NCI-H748 treated with DMSO at 0.1 percent for 48 hours (cell line): ENCODE results near the gene CHPF.

Experiments
- DNase-seq: peaks from one replicate; lab custom pipeline; 2025; lab: John Stamatoyannopoulos, UW

The CHPF gene, protein sequence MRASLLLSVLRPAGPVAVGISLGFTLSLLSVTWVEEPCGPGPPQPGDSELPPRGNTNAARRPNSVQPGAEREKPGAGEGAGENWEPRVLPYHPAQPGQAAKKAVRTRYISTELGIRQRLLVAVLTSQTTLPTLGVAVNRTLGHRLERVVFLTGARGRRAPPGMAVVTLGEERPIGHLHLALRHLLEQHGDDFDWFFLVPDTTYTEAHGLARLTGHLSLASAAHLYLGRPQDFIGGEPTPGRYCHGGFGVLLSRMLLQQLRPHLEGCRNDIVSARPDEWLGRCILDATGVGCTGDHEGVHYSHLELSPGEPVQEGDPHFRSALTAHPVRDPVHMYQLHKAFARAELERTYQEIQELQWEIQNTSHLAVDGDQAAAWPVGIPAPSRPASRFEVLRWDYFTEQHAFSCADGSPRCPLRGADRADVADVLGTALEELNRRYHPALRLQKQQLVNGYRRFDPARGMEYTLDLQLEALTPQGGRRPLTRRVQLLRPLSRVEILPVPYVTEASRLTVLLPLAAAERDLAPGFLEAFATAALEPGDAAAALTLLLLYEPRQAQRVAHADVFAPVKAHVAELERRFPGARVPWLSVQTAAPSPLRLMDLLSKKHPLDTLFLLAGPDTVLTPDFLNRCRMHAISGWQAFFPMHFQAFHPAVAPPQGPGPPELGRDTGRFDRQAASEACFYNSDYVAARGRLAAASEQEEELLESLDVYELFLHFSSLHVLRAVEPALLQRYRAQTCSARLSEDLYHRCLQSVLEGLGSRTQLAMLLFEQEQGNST

DNA sequence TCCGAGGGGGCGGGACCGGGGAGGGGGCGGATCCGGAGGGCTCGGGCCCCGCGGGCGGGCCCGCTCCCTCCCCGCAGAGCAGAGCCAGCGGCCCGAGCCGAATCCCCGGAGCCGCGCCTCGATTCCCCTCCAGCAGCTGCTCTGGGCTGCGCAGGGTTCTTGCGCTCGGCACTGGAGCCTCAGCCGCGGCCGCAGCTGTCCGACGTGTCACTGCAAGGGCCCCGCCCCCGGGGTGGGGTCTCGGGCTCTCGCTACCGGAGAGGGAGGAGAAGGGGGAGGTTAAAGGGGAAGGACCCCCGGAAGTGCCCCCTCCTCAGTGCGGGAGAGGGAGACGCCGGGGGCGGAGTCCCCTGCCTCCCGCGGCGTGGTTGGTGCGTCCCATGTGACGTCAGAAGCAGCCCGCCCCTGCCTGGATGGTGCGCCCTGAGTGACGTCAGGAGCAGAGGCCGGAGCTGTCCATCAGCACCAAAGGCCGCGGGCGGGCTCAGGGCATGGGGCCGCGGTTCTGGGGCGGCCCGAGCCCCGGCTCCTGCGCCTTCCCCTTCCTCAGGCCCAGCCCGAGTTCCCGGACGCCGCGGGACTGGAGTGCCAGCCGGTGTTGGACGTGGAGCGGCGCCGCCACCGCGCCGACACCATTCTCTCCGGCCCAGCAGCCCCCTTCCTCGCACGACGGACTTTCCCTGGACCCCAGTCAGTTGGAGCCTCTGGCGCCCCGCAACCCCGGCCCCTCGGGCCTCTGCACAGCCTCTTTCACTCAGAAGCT, at the start of gene CHPF, which contains the start of gene TMEM198:
TSS of gene CHPF (minus strand) at position 214 of the 763 bp plus-strand sequence. CDS start 271 bp downstream, outside the sequence.
TSS of gene TMEM198 (plus strand) at position 433 of the 763 bp plus-strand sequence. CDS start 700 bp downstream, outside the sequence.
- DNase-seq = peak; percentile 86

DNA sequence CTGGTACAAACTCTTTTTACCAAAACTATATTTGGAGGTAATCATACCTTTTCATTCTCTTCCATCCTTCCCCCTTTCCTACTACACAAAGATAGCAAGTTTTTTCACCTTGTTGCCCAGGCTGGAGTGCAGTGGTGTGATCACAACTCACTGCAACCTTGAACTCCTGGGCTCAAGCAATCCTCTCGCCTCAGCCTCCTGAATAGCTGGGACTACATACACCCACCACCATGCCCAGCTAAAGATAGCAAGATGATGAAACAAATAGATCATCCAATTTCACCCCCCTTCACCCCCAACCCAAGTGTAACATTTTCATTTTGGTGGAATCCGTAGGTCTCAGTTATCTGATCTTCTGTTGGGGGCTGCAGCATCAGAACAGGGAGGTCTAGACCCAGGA, 49.5 kb upstream of the CHPF start:
- no peak for DNase-seq

DNA sequence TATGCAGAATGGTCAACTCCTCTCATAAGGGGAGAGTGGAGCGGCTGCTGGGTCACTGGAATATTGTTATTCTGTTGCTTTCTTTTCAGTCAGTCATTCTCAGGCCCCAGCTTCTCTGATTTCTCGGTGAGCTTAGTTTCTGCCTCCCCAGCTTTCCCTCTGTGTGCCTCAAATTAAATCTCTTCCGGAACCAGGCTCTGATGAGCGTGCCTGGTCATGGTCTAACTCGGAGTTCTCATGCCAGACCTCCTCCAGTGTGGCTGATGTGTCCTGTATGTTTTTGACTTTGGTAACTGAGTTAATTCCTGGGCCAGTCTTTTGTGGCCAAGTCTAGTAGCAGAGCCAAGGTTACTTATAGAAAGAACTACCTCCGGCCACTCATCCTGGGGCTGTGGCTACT, 49.1 kb upstream of the CHPF start:
- DNase-seq = no peak

DNA sequence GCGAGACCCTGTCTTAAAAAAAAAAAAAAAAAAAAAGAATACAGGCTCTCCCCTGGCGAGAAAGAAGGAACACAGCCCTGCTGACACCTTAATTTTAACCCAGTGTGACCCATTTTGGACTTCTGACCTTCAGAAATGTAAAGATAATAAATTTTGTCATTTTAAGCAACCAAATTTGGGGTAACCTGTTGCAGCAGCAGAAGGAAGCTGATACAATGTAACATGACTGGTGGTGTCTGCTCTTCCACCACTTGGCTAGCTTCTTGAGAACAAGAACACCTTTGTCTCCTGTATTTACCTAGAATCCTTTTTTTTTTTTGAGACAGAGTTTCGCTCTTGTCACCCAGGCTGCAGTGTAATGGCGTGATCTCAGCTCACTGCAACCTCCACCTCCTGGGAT, 47.5 kb upstream of the CHPF start:
- no peak for DNase-seq

DNA sequence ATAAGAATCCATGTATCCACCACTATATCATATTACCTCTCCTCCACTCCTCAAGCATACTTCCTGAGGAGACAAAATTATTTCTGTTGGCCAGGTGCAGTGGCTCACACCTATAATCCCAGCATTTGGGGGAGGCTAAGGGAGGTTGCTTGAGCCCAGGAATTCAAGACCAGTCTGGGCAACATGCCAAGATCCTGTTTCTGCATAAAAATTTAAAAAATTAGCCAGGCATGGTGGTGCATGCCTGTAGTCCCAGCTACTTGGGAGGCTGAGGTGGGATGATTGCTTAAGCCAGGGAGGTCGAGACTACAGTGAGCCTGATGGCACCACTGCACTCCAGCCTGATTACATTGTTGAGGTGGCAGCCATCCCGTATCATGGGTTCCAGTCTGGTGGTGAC, 37.7 kb upstream of the CHPF start:
- DNase-seq = no peak

DNA sequence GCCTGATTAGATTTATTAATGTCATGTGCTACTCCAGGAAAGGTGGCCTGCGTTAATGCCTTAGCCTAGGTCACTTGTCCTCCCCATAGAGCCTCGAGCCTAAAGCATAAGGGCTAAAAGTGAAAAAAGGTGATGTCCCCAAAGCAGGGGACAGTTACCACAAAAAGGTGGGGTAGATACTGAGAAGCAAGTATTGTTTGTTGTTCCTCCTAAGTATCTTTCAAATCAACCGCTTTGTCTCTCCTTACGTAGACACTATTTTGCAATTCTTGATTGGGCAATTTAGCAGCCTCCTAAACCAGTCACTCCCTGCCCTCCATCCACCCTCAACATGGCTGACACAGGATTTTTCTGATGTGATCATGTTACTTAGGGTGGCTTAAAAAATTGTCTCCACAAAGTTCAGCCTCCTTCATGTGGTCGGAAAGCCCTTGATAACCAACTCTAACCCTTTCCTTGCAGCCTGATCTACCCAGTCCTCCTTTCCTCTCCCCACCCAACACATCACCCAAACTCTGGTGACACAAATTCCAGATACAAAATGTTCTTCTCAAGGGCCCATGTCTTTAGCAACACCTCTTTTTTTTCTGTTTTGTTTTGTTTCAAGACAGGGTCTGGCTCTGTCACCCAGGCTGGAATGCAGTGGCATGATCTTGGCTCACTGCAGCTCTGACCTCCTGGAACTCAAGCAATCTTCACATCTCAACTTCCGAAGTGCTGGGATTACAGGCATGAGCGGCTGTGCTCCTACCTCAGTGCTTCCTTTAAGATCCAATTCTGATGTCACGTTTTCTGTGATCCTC, 35.4 kb upstream of the CHPF start:
- no peak for DNase-seq

DNA sequence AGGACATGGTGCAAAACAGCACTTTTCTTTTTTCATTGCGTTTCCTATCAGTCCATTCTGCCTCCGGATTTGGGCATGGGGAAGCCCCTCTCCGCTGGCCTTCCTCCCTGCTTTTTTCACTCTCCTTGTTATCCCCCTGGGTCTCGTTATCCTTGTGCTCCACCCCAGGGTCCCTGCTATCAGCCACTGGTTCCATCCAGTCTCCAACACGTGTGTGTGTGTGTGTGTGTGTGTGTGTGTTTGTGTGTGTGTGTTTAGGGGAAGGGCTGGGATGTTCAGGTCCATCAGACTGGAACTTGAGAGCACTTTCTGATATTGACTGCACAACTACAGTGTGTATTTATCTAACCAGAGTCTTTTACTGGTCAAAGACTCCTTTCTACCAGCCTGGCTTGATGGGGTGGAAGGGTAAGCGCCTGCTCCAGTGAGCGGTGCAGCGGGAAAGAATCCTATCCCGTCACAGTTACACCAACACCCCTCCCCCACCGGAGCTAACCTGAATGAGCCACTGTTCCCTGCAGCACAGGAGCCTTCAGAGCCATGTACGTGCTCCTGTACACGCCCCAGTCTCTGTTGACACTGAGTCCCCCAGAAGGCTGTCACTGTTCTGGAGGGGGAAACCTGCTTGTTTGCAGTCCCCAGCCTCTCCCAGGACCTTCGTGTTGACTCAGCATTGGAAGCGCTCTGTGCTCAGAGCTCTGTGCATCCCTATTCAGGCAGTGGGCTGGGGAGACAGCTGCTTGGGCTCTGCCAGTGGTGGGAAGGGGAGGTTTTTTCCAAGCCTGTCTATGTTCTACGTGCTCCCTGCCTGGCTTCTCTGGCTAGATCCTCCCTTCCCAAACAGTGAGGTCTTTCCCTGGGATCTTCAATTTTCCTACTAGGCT, 33.1 kb upstream of the CHPF start:
- DNase-seq = peak; percentile 92

DNA sequence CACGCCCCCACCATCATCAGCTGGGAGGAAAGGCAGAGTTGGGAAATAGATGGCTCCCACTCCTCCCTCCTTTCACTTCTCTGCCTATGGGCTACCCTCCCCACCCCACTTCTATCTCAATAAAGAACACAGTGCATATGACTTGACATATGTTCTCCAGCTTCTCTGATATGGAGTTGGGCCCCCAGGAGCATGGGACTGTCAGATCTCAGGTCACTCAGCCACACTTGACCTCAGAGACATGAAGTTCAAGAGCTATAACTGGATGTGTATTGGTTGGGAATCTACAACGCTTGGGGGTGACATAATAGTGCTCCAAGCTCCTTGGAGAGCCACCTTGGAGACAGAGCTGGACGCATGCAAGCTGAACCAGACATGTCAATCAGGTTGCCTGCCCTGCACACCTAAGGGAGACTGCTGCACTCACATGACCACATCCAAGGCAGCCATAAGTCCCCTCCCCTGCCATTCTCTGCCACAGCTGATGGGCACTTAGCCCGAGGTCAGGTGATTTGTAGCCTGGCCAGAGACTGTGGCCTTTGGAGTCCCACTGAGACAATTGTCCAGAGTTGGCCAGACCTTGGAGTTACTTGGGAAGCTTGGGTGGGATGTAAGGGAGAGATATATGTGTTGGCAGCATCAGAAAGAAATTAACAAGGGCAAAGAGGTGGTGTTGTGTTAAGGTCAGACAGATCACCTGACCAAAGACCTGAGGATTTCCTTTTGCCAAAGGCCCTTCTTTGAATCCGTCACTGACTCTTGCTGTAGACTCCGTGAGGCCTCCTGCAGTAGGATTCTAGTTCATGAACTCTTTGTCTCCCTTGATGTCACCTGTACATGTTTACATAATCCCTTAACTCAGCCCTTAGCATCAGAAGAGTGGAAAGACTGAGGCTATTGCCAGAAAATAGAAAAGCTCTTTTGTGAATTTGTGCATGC, 32.2 kb upstream of the CHPF start:
- no peak for DNase-seq

DNA sequence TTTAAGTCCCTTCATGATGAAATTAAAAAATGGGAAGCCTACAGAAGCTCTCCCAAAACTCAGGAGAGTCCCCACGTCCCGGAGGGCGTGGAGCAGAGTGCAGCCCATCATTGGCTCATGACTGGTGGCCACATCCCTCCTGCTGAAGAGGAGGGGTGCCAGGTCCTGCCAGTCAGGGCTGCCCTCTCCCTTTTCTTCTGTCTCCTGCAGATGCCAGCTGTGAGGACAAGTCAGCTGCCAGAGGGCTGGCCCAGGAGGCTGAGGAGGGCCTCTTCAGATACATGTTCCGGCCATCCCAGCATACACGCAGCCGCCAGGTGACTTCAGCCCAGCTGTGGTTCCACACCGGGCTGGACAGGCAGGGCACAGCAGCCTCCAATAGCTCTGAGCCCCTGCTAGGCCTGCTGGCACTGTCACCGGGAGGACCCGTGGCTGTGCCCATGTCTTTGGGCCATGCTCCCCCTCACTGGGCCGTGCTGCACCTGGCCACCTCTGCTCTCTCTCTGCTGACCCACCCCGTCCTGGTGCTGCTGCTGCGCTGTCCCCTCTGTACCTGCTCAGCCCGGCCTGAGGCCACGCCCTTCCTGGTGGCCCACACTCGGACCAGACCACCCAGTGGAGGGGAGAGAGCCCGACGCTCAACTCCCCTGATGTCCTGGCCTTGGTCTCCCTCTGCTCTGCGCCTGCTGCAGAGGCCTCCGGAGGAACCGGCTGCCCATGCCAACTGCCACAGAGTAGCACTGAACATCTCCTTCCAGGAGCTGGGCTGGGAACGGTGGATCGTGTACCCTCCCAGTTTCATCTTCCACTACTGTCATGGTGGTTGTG, 31.1 kb upstream of the CHPF start:
- no peak for DNase-seq

DNA sequence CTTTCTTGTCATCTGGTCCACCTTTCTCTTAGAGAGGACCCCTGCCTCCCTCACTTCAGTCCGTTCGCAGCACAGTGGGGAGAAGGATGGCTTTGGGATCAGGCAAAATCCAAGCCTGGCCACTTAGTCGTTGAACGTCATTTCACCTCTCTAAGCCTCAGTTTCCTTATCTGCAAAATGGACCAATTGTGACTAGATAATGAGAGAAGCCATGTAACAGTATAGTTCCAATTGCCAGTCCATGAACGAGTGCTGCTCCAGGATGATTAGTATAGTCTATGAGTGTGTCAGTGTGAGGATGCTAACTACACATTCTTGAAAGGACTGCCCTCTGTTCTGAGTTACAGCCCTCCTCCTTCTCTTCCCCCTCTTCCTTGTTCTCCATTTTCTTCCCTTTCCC, 29.6 kb upstream of the CHPF start:
- peak; percentile 46 for DNase-seq

DNA sequence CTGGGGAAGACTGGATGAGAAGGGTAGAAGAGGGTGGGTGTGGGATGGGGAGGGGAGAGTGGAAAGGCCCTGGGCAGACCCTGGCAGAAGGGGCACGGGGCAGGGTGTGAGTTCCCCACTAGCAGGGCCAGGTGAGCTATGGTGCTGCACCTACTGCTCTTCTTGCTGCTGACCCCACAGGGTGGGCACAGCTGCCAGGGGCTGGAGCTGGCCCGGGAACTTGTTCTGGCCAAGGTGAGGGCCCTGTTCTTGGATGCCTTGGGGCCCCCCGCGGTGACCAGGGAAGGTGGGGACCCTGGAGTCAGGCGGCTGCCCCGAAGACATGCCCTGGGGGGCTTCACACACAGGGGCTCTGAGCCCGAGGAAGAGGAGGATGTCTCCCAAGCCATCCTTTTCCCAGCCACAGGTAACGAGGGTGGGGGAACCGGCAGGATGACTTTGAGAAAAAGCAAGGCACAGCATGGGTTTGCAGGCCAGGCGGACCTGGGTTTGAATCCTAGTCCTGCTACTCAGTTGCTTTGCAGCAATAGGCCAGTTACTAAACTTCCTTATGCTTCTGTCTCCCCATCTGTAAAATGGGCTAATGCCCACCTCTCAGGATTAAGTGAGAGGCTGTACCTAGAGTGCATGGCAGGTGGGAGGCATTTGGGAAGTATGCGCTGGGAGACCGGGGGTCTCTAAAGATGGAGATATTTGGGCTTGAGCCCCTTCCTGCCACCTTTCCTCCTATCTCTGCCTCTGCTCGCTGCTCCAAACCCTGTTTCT, 28.8 kb upstream of the CHPF start, which contains the start of gene INHA:
TSS of gene INHA (plus strand) at position 74 of the 765 bp plus-strand sequence. CDS start at position 139, 65 bp downstream.
- DNase-seq = no peak

DNA sequence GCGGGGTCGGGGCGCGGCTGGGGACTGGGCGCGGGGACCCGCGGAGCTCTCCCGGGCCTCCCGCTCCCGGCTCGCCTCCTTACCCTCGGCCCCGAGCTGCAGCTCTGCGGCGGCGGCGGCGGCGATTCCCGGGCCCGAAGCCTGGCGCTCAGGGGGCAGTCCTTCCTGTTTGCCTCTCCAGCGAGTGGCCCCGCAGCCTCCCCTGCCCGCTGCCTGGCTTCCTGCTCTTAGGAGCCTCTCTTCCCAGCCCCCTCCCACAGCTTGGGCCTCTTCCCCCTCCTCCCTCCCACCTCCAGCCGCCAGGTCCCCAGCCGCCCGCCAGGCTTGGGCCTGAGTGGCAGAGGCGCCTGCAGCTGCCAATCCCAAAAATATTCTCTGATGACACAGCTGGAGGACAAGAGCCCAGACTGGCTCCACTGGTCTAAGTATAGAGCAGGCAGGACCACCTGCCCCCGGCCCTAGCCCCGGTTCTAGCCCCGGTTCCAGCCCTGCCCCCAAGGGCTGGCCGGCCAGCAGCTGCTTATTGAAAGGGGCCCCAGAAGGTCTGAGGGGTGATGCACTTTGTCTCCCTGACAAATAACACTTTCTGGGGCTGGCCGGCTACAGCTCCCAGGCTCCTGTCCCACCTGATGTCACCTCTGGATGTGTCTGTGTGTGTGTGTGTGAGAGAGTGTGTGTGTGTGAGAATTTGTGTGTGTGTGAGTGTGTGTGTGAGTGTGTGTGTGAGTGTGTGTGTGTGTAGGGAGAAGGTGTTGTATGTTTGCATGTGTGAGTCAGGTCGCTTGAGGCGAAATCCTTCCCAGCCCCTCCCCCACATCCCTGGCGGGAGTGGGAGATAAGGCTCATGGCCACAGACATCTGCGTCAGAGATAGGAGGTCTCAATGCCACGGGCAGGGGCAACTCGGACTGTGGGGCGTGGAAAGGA, 28.0 kb upstream of the CHPF start, which contains the start of gene OBSL1:
TSS of gene OBSL1 (minus strand) at position 229 of the 926 bp plus-strand sequence. CDS start 307 bp downstream, outside the sequence.
- peak; percentile 68 for DNase-seq

DNA sequence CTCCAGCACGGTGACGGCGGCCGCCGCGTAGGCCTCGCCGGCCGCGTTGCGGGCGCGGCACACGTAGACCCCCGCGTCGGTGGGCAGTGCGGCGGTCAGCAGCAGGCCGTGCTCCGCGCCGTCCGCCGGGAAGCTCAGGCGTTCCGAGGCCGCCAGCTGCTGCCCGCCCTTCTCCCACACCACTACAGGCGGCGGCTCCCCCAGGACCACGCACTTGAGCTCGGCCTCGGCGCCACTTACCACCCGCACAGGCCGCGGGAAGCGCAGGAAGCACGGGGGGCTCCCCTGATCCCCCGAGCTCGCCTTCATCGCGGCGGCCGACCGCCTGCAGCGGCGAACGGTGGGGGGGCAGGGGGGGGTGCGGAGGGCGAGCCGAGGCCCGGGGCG, 27.3 kb upstream of the CHPF start:
- DNase-seq = no peak

DNA sequence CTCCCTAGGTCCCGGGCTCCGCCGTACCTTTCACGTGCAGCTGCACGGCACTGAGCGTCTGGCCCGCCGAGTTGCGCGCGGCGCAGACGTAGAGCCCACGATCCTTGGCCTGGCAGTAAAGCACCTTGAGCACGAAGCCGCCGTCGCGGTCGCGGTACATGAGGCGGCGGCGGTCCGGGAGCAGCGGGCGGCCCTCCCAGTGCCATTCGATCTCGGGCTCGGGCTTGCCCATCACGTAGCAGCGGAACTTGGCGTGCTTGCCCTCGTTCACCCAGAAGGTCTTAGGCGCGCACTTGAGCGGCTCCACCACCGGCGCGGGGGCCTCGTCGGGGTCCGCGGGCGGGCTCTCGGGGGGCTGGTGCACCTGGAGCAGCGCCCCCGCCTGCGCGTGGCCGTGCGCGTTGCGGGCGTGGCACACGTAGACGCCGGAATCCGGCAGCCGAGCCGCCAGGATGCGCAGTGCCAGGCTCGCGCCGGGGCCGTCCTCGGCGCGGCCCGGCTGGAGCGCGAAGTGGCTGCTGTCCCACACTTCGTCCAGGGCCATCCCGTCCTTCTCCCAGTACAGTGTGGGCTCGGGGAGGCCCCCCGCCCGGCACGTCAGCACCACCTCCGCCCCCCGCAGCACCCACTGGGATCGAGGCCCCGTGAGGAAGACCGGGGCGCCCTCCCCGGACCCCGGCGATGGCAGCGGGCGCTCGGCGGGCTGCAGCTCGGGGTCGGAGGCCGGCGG, 26.8 kb upstream of the CHPF start:
- DNase-seq = no peak

DNA sequence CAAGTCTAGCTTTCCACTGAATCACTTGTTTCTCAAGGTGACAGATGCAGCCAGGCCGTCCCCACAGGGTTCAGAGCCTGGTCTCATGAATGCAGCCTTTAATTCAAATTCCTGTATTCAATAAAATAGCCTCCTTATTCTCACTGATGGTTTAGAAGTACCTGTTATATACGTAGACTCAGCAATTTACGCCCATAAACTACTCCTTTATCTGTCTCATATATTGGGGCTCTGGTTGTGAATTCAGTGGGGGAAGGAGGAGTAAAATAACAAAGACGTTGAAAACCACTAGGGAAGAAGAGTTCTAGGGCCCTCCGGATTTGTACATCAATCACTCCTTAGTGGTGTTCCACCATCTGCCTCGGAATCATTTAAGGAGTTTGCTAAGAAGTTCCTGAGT, 26.0 kb upstream of the CHPF start:
- no peak for DNase-seq

DNA sequence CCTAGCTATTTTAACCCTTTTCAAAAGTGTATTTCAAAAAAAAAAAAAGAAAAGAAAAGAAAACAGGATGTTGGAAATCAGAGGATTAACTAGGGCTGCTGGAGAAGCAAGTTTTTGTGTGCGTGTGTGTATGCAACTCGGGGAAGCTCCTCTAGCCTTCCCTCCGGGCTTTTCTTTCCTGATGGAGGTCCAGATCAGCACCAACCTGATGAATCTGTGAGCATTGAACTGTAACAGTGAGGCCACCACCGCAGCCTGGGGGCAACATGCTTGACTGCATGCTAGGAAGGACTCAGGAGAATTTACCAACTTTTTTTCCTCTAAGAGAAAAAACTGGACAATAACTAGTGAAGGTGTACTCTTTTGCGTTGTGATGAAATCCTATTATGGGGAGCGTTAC, 25.4 kb upstream of the CHPF start:
- DNase-seq = no peak
